HG03039 (cell line): ENCODE data around the gene FASTKD2.

Experiments used
- ATAC-seq: cut with Tn5 transposase; IDR thresholded peaks from one replicate; pipeline ENCODE4 v1.9.1; 2021; ENCODE audit warnings: mild to moderate bottlenecking, moderate library complexity; ENCODE audit not compliant: unreplicated experiment

Gene FASTKD2

DNA sequence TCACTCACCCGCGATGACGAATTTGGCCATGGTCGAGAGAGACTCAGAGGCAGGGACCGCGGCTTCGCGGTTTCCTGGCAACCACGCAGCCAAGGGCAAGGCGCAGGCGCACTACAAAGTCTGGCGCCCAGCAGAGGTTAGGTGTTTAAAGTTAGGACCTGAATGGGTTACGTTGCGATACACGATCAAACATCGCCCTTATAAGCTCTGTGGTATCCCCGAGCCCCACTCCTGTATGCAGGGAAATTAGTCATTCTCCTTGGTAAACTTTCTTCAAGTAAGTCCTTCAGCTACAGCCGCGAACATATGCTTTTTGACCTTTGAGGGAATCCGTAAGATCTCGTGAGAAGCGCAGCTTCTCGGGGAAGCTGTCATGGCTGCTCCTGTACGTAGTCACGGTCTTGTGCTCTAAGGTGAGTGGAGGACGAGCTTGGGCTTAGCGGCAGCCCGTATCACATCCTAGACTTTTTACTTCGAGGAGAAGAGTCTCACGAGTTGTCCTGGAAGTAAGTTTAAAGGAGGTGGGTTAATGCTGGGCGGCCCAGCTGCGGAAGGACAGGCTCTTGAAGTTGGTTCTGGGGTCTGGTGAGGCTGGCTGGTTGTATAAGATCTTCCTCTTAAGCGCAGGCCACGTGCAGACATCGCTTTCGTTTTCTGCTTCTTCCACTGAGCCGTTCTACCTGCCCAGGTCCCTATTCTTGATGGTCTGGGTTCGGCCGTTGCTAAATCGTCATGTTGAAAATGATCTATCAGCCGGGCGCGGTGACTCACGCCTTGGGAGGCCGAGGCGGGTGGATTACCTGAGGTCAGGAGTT lies at the start of gene FASTKD2, which contains the start of gene MDH1B:
FASTKD2 (plus strand) TSS at position 365 of the 815 bp plus-strand sequence. CDS start 1,088 bp downstream, outside the sequence.
MDH1B (minus strand) TSS at position 87 of the 815 bp plus-strand sequence; CDS start at position 30, 57 bp downstream.
- ATAC-seq = peak; percentile 92

DNA sequence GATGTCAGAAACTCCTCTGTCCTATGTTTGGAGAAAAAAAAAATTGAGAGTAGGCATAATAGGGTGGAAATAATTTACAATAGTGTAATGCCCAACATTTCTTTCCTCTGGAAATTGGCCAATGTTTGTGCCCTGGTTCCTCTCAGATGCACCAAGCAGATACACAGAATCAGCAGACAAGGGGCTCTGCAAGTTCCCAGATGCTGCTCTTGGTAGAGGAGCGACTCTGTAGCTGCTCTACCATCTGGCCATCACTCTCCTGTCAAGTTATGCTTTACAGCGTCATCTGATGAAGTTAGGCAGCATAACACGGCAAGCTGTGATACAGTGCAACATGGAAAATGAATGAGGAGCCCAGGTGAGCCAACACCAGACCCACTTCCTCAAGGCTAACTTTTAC lies 48.8 kb upstream of the FASTKD2 start:
- ATAC-seq = no peak

DNA sequence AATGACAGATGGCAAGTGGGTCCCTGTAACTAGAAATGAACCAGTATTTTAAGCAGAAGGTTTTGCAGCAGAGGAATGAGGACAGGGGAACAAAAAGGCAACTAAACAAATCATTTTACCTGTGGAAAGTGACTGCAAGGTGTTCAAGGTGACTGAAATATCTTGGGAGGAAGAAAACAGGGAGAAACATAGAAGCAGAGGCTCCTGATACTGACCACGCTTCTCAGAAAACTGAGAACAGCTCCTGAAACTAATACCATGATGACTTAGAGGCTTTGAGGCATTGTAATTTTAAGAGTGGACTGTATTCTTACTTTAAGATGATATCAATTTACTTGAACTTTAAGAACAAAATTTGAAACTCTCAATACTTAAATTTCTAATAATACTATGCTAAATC lies 47.1 kb upstream of the FASTKD2 start, which contains the start of gene DYTN:
DYTN (minus strand) TSS at position 101 of the 400 bp plus-strand sequence. CDS start 117 bp downstream, outside the sequence.
- no peak for ATAC-seq

DNA sequence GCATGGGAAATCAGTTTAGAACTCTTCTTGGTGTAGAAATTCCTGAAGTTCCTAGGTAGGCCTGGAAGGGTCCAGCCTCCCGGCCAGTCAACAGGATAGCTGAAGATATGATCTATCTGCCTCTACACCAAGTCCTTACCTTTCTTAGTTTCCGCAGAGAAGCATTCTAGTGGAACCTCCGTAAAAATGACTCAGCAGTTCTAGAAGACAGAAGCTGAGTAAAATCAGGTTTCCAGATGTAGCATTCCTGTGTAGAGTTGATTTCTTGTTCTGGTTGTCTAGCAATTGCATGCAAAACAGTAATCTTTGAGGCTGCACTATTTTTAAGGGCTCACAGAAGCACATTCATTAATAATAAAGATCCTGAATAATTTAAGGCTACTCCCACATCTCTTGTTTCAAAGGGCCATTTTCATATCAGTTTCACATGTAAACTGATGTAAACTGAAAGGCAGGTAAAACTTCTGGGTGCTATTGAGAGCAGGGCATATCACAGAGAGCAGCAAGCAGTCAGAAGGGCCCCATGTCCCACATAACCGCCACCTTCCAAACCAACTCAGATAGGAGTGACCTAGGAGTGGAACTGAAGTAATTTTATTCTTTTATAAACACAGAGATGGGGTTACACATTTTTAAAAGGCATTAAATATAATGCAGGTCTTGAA lies 44.0 kb upstream of the FASTKD2 start:
- ATAC-seq = peak; percentile 70

DNA sequence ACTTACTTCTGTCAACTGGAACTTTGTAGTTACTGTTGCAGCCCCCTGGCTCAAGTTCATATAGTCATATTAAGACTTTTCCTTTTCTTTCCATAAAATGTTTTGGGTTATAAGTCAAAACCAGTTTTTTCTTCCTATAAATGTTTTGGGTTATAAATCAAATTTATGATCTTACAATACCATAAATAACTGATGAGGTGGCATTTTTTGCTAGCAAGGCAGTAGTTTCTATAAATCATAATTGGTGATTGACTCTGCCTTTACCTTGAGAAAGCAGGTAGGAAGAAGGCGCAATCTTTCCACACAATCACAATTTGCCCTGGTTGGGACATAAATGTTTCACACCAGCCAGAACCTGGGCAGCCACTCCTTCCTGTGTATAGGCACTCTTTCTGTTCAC lies 42.1 kb upstream of the FASTKD2 start:
- no peak for ATAC-seq

DNA sequence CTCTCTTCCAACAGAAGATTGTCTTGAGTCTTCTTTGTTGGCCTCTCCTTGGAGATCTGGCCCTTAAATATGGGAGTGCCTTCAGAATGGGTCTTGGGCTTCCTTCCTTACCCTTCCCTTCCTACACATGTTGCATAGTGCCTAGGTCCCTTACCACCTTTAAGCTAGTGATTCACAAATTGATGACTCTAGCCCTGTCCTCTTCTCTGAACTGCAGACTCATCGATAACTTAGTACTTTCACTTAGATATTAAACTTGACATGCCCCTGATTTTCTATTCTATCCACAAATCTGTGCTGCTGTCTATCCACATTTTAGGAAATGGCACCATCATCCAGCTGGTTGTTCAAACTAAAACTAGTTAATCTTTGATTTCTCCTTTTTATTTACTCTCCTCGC lies 38.1 kb upstream of the FASTKD2 start:
- no peak for ATAC-seq

DNA sequence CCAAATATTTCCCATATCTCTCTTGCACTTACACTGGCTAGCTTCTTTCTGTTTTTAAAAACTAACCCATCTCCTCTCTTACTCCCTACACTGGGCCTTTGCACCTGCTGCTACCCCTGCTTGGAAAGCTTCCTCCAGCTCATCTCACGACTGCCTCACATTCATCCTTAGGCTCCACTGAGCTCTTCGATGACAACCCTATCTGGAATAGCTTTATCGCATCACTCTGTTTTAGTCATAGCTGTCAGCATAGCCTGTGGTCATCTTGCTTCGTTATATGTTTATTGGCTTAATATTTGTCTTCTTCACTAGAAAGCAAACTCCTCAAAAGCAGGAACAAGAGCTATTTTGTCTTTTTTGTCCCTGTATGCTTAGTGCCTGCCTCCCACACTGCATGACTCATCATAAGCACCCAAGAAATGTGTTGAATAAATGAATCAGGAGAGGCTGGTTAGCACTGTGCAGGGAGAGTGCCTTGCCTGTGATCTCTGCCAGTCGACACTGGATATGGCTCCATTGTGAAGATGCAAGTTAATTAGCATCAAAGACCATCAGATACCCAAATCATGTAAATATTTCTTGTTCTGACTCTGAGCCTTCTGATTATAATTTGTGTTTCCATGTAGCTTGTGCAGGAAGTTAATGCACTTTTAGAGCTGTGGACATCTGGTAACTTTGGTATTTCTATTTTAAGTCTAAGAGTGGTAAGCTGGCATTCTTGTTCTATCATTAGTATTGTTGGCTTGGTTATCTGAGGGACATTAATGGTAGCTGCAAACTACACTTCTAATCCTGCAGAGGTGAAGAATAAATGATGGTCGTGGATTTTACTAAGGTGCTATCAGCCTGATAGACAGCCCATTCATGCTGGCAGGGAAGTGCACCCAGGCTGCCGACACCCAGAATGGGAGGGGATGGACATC lies 36.9 kb upstream of the FASTKD2 start:
- ATAC-seq = no peak

DNA sequence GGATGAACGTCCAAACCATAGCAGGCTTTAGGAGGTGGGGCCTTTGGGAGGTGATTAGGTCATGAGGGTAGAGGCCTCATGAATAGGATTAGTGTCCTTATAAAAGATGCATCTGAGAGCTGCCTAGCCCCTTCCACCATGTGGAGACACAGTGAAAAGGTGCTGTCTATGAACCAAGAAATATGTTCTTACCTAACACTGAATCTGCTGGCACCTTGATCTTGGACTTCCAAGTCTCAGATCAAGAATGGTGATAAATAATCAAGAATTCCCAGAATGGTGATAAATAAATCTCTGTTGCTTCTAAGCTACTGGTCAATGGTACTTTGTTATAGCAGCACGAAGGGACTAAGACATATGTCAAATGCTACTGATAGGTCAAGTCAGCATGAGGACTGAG lies 32.1 kb upstream of the FASTKD2 start:
- ATAC-seq = no peak

DNA sequence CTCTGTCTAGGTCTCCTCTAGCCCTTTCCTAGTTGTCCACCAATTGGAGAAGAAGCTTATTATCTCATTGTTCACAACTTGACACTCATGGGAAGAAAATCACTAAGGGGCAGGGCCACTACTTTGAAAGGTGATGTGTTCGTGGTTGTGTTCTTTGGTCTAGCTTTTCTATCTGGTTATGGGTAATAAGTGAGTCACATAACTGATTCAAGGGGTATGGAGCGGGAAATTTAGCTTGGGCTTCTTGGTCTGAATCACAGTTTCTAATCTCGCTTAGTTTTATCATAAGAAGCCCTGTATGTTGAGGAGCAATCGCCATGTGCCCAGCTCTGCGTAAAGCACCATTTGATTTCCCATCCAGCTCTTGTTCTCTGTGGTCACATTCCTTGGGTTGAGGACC lies 28.5 kb upstream of the FASTKD2 start:
- ATAC-seq = no peak

DNA sequence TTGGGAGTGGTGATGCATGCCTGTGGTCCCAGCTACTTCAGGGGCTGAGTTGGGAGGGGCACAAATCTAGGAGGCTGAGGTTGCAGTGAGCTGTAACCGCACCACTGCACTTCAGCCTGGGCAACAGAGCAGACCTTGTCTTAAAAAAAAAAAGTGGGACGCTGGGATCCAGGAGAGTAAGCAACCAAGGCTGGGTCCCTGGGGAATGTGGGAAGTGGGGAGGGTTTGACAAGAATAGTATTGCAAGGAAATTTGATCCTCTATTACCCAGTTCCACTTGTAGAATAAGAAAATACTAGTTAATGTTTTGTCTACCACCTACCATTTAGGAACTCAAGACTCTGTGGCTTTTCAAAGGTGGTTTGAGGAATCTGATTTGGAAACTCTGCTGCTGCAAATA lies 26.1 kb upstream of the FASTKD2 start:
- ATAC-seq = no peak

DNA sequence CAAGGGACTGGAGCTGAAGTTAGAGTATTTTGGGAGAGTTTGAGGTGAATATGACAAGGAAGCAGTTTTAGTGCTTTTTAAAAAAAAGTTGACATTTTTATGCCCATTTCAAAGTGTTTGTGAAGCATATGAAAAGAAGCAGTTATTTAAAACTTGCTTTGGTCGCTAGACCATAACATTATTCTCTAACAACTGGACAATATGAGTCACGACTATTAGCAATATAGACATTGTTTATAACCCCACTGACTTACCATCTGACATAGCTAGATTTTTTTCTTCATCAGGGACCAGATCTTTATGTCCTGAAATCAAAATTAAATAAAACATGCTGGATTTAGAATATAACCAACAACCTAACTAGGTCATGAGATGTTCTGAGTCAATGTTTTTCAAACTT lies 24.6 kb upstream of the FASTKD2 start:
- no peak for ATAC-seq

DNA sequence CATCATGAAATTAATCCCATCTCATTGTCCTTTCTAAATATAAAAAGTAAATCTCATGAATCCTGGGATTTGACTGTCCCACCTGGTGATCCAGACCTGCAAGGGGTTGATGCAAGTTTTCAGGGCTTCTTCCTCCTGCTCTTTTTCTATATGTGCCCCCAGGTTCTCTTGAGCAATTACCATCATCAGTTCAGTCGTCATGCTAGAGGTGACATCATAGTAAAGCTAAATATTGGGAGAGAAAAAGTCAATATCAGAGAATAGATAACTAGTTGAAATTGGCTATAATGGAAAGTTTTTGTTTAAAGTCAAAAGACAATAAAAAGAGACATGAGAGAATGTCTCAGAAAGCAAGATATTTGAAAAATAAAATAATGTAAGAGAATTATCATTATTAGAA lies 8.6 kb upstream of the FASTKD2 start:
- ATAC-seq = no peak

DNA sequence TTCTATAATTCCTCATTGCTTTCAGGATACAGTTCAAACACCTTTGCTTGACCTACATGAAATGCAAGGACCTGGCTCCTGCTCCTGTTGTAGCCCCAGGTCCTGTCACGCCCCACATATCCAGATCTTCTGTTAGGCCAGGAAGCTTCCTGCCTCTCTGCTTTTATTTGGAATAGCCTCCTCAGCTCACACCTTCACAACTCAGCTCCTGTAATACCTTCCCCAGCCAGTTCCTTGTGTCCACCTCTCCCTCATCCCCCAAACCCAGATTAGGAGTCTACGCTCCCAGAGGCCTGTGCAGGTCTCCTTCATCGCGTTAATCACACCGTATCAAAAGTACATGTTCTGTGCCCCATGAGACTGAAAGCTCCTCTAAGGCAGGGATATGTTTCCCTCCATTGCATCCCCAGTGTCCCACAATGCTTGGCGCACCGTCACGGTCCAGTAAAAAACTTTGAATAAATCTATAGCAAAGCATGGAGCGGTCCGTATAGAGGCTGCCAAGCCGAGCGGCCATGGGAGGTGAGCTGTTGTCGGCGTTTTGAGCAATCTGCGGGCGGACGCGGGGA lies 649 bp upstream of the FASTKD2 start:
- no peak for ATAC-seq

DNA sequence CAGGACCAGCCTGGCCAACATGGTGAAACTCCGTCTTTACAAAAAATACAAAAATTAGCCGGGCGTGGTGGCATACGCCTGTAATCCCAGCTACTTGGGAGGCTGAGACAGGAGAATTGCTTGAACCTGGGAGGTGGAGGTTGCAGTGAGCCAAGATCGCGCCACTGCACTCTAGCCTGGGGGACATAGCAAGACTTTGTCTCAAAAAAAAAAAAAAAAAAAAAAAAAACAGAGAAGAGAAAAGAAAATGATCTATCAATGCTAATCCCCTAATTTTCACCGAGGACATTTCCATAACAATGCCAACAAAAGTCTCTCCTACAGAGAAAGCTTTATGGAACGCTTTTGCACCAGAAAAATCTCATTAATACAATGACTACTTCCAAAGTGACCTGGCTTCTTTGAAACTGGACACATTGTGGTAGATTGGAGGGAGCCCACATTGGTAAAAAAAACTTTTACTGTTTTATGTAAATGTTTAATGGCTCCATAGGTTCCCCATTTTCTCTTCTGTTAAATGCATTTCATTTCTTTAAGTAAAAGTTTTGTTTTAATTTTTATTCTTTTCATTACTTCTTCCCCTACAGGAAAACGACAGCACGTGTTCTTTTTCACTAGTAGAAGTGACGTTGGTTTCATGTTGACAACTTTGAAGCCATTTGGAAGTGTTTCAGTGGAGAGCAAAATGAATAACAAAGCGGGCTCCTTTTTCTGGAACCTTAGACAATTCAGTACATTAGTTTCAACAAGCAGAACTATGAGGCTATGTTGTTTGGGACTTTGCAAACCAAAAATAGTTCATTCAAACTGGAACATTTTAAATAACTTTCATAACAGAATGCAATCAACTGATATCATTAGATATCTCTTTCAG lies 888 bp downstream of the FASTKD2 start:
- ATAC-seq = no peak

DNA sequence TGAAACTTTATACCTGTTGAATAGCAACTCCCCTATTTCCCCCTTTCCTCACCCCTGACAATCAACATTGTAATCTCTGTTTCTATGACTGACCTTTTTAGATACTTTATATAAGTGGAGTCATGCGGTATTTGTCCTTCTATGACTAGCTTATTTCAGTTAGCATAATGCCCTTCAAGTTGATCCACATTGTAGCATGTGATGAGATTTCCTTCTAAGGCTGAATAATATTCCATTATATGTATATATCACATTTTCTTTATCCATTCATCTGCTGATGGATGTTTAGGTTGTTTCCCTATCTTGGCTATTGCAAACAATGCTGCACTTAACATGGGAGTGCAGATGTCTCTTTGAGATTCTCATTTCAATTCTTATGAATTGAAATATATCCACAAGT lies 9.5 kb downstream of the FASTKD2 start:
- ATAC-seq = no peak

DNA sequence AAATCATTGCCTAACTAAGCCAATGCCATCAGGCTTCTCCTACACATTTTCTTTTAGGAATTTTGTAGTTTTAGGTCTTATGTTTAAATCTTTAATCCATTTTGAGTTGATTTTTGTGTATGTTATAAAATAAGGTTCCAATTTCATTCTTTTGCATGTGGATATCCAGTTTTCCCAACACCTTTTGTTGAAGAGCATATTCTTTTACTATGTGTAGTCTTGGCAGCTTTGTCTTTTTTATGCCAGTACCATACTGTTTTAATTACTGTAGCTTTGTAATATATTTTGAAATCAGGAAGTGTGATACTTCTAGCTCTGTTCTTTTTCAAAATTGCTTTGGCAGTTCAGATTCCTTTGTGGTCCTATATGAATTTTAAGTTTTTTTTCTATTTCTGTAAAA lies 11.0 kb downstream of the FASTKD2 start:
- no peak for ATAC-seq

DNA sequence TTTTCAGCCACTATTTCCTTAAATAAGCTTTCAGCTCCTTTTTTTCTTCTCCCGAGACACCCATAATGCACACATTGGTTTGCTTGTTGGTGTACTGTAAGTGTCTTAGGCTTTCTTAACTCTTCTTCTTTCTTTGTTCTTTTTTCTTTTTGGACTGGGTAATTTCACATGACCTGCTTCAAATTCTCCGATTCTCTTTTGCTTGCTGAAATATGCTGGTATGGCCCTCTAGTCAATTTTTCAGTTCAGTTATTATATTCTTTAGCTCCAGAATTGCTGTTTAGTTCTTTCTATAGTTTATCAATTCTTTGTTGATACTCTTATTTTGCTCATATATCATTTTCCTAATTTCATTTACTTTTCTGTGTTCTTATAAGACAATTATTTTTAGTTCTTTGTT lies 15.3 kb downstream of the FASTKD2 start:
- no peak for ATAC-seq

DNA sequence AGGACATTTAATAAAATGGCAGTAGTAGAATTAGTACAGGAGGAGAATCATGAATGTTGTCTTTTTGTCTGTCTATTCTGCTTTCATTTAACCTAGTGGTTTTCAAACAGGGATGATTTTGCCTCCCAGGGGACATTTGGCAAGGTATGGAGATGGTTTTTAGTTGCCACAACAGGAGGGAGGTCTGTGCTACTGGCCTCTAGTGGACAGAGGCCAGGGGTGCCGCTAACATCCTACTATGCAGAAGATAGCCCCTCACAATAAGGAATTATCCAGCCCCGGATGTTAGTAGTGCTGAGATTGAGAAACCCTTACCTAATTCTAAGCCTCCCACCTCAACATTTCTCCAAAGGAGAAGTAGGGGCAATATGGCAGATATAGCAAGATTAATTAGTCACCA lies 18.3 kb downstream of the FASTKD2 start:
- ATAC-seq = no peak

DNA sequence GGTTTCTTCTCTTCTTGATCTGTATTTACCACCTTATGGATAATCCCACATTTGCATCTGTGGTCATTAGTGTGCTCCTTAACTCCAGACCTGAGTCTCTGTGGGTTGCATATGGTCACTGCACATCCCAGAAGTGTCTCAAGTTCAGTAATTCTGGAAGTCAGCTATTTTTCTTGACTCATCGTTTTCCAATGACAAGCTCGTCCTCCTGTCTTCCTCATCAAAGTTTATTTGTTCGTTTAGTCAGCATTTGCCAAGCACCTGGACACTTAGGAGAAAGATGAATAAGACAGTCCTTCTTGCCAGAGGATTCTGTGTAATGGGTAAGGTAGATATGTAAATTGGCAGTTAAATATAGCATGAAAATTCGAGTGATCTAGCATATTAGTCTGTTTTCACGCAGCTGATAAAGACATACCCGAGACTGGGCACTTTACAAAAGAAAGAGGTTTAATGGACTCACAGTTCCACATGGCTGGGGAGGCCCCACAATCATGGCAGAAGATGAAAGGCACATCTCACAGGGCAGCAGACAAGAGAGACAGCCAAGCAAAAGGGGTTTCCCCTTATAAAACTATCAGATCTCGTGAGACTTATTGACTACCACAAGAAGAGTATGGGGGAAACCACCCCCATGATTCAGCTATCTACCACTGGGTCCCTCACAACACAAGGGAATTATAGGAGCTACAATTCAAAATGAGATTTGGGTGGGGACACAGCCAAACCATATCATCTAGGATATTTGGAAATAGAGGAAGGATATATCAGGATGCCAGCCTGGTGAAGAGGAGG lies 19.4 kb downstream of the FASTKD2 start:
- ATAC-seq = no peak
